Measurements from ENCODE around the gene CCL7.

CCL7 gene

GRCh38 chr17:34291721-34292348, 21.8 kb downstream of the CCL7 start:
- no peak for DNase-seq

- no peak for DNase-seq
These were observed 29.0 kb downstream of the CCL7 start for GRCh38 chr17:34299027-34299426.

- DNase-seq: no peak
These were observed 30.0 kb downstream of the CCL7 start for GRCh38 chr17:34299956-34300577.

GRCh38 chr17:34300652-34301370, 30.8 kb downstream of the CCL7 start:
- no peak for DNase-seq

GRCh38 chr17:34301986-34302385, 32.0 kb downstream of the CCL7 start:
- no peak for DNase-seq

- DNase-seq: no peak
These were observed 32.6 kb downstream of the CCL7 start for GRCh38 chr17:34302636-34303035.

- no peak for DNase-seq
These were observed 33.6 kb downstream of the CCL7 start for GRCh38 chr17:34303606-34304005.

- no peak for DNase-seq
These were observed 35.0 kb downstream of the CCL7 start for GRCh38 chr17:34305061-34305460.

GRCh38 chr17:34305606-34306005, 35.6 kb downstream of the CCL7 start:
- no peak for DNase-seq

- DNase-seq: no peak
These were observed 36.4 kb downstream of the CCL7 start for GRCh38 chr17:34306466-34306865.

GRCh38 chr17:34307110-34307509, 37.1 kb downstream of the CCL7 start:
- DNase-seq: no peak

GRCh38 chr17:34308371-34308770, 38.4 kb downstream of the CCL7 start:
- DNase-seq: no peak

GRCh38 chr17:34311291-34311690, 41.3 kb downstream of the CCL7 start:
- DNase-seq: no peak

- DNase-seq: no peak
These were observed 42.1 kb downstream of the CCL7 start for GRCh38 chr17:34312080-34312479.

- no peak for DNase-seq
These were observed 43.1 kb downstream of the CCL7 start for GRCh38 chr17:34313164-34313563.

- DNase-seq: no peak
These were observed 44.3 kb downstream of the CCL7 start for GRCh38 chr17:34314279-34314678.

- no peak for DNase-seq
These were observed 48.5 kb downstream of the CCL7 start for GRCh38 chr17:34318474-34318873.

GRCh38 chr17:34319039-34319483, 49.0 kb downstream of the CCL7 start, which contains the start of gene CCL8:
Gene CCL8 (plus strand): TSS chr17:34319435. CDS start chr17:34319502, 67 bp downstream.
- DNase-seq: no peak

Data from CD4-positive, alpha-beta T cell treated with Interleukin-4 for 1 hour (primary cell).